Gastrocnemius medialis (tissue), 4 donors: ENCODE data around the gene CCDC187.

ENCODE experiments used
- POLR2A ChIP-seq, 2 donors: fragments of 450-650 bp; IDR thresholded peaks; one replicate each; pipeline ENCODE4 v1.6.1; 2017; ENCODE audit warnings: antibody characterized with exemption in 2 of 2, mild to moderate bottlenecking in 2 of 2, moderate library complexity in 2 of 2
- TF ChIP-seq, protein P1 (sequence below), 5 experiments: fragments of 450-650 bp in 3 of 5; fragments of 200-600 bp in 2 of 5; sonication (generic) in 2 of 5; IDR thresholded peaks in 4 of 5; conservative IDR thresholded peaks in 1 of 5; 1 replicate in 4 of 5; 2 replicates in 1 of 5; pipeline ENCODE4 v1.5.1; 2016 to 2019; ENCODE audit warnings: antibody characterized with exemption in 5 of 5, mild to moderate bottlenecking in 3 of 5, moderate library complexity in 3 of 5

DNA sequence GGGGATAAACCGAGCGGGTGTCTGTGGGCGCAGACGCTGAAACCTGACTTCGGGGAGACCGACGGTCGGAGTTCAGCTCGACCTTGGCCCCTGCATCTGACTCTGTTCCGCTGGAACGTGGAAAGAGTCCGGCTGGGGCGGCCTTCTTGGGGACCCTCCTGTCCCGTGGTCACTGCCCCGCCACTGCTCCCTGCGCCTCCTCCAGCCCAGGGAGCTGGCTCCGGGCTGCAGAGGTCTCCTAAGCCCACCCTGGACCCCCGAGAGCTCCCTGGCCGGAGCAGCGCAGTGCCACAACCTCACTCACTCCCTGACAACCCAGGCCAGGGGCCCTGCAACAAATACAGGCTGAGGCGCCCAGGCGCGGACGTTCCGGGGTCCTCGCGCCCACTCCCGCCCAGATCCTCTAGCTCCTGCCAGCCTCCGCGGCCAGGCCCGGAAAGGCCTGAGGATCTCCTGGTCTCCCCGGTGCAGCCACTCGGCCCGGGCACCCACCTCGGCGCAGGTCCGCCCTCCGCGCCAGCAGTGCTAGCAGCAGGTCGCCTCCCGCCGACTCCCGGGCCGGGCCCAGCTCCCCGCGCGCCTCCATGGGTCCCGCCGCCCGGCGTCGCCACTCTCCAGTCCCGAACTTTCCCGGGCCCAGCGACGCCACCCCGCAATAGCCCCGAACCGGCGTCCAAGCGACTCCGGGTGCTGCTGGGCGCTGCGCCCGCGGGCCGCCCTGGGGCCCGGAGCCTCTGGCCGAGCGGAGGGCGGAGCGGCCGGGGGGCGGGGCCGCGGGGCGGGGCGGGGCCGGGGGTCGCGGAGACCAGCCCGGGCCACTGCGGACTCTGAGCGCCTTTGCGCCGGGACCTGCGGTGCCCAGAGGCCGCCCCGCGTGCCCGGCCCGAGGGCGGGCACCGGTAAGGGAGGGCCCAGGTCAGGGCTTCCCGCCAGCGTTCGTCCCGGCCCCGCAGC lies 101.2 kb downstream of the CCDC187 start:
- TF ChIP-seq POLR2A (IDR thresholded peaks at IDR 0.05), result no peak
- TF ChIP-seq, protein P1, sequence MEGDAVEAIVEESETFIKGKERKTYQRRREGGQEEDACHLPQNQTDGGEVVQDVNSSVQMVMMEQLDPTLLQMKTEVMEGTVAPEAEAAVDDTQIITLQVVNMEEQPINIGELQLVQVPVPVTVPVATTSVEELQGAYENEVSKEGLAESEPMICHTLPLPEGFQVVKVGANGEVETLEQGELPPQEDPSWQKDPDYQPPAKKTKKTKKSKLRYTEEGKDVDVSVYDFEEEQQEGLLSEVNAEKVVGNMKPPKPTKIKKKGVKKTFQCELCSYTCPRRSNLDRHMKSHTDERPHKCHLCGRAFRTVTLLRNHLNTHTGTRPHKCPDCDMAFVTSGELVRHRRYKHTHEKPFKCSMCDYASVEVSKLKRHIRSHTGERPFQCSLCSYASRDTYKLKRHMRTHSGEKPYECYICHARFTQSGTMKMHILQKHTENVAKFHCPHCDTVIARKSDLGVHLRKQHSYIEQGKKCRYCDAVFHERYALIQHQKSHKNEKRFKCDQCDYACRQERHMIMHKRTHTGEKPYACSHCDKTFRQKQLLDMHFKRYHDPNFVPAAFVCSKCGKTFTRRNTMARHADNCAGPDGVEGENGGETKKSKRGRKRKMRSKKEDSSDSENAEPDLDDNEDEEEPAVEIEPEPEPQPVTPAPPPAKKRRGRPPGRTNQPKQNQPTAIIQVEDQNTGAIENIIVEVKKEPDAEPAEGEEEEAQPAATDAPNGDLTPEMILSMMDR (IDR thresholded peaks at IDR 0.05 in 4 of 5, conservative IDR thresholded peaks at IDR 0.05 in 1 of 5), result no peak
